Stimulated activated CD8-positive, alpha-beta memory T cell treated with anti-CD3 and anti-CD28 coated beads, Interleukin-15, amount 100 ng/mL, for 1 hour (primary cell): ENCODE results near the gene DDAH1.
A peak's percentile ranks its signal among the peaks of the same experiment; 100 is the strongest.

Source experiments
- DNase-seq: peaks from one replicate; pipeline ENCODE4 v3.0.0-alpha.2; 2020; ENCODE audit warnings: low read depth

The DDAH1 gene

GRCh38 chr1:85328713-85329397 is 136.1 kb downstream of the DDAH1 start:
- DNase-seq: no peak

- DNase-seq: no peak
Observed at GRCh38 chr1:85327759-85328158, 137.2 kb downstream of the DDAH1 start.

DNA sequence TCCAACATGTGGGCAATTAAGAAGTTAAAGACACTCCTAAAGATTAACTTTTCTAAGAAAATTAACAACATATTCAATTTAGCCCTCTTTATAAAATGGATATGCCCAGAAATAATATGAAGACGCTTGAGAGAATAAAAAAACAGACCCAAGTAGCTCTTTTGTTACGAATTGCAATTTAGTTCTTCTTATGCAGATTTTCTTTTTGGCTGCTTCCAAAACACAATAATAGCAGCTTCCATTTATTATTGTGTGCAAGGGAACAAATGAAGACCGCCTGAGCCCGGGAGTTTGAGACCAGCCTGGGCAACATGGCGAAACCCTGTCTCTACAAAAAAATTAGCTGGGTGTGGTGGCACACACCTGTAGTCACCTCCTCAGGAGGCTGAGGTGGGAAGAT is 138.1 kb downstream of the DDAH1 start:
- DNase-seq: no peak

GRCh38 chr1:85326336-85326735 is 138.6 kb downstream of the DDAH1 start:
- no peak for DNase-seq

- DNase-seq: no peak
Observed at GRCh38 chr1:85325920-85326319, 139.0 kb downstream of the DDAH1 start.

- no peak for DNase-seq
Observed at GRCh38 chr1:85323770-85324169, 141.2 kb downstream of the DDAH1 start.

DNA sequence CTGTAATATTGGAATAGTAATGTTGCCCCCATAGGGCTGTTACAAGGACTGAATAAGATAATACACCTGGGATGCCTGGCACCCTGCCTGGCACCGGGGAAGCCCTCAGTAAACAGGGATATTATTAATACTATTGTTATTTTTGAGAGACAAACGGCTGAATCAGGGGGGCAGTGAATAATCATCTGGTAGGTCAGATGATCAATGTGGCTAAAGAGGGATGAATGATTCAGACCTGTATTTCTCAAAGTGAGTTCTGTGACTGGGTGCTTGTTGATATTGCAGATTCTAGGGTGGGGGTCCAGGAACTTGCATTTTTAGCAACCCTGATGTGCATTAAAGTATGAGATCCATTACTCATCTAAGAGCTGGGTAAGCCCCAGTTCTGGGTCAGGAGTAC is 142.3 kb downstream of the DDAH1 start:
- no peak for DNase-seq

DNA sequence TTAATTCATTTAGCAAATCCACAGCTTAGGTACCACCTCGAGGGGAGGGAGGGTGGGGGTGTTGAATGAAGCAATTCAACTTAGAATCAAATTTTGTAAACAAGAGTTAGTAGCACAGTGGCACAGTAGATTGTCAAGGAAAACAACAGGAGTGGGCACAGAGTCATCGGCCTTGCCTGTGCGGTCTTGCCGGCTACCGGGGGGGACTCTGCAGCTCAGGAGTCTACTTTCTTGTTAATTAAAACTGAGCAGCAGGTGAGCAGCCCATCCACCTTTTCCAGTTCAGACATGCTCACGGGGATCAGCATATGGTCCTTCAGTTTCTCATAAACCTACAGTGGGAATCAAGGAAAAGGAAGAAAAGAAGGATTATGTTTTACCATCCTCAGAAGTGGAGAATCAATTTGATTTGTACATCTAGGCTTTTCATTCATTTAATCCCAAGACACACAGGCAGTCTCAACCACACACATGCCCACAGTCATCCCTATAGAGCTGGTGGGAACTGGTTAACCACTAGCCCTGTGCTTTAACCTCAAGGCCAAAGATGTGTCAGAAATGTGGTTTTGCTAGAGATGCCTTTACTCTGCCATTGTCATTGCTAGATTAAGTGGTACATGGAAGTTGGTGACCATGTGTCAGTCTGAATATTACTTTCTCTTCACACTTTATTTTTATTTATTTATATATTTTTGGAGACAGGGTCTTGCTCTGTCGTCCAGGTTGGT is 143.6 kb downstream of the DDAH1 start:
- DNase-seq: no peak

- no peak for DNase-seq
Observed at GRCh38 chr1:85320371-85321131, 144.4 kb downstream of the DDAH1 start.

DNA sequence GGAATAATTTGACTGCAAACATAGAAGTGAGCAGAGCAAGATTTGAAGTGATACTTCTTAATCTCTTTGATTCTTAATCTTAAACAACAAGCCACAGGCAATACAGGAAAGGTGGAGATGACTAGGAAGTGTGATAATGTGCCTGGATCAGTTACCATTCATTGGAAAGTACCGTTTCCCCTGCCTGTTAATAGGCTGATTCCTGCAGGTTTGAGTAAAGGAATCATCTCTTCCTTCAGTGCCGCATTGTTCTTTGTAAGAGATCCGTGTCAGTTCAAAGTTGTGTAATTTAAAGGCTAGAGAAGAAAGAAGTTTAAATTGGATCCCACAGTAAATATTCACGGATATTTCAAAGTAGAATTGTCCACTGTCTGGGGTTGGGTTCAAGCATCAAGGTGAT is 145.0 kb downstream of the DDAH1 start:
- no peak for DNase-seq

GRCh38 chr1:85319491-85319890 is 145.5 kb downstream of the DDAH1 start:
- DNase-seq: no peak

DNA sequence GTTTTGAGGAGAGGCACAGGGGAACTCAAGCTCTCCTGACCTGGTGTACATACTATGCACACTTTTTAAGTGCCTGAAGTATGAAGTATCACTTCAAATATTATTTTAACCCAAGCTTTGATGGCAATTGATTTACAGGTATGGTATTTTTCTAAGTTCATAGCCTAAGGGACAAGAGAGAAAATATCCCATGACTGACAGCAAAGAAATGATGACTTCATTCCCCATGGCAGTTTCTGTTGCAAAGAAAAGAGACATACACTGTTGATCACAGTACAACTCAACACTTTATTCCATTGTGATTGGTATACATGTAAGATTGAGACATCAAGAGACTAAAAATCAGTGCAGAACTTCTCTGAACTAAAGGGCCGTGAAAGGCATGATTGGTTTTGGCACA is 146.7 kb downstream of the DDAH1 start:
- no peak for DNase-seq

GRCh38 chr1:85317560-85317959 is 147.4 kb downstream of the DDAH1 start:
- DNase-seq: no peak

DNA sequence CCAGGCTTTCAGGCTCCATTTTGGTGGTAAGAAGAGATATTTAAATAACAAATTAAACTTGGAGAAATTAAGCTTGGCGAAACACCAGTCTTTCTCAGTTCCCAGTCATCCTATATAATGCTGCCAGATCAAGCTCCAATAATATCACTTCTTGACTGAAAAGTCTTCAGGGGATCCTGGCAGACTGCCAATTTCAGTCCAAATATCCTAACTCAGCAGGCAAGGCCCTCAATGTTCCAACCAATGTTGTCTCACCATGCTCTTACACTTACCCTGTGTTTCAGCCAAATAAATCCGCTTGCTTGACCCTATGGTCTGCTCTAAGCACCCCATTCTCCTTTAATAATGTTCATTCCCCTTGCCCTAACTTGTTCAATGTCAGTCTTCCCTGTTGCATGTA is 148.6 kb downstream of the DDAH1 start:
- DNase-seq: no peak

DNA sequence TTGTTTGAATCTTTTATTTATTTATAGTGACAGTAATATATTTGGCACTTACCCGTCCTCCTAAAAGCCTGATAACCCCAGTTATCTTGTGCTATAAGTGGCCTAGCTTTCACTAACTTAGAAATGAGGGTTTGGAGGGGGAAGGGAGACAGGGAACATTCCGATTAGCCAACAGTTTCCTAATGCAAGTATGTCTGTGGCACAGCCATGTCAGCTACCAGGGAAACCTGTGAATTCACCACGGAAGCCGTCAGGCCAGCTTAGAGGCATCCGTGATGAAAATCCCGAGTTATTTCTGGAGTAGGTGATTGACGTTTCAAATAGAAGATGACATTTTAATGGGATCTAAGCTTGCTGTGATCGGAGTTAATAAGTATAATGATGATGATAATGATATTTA is 149.2 kb downstream of the DDAH1 start:
- no peak for DNase-seq

DNA sequence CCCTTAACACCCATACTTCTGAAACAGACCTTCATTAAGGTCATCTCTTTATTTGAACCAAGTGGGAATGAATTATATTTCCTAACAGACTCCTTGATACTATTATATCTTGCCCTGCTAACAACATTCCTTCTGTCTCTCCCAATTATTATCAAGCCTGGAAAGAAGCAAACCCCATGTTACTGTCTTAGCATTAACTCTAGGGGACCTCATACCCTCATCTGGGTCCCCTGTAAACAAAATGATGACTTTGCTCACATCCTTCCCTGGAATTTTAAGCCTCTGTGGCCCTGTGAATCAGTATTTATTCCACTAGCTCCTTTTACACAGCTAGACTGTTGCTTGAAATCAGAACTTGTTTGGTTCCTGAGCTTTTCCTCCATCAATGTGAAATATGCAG is 150.2 kb downstream of the DDAH1 start:
- DNase-seq: no peak

DNA sequence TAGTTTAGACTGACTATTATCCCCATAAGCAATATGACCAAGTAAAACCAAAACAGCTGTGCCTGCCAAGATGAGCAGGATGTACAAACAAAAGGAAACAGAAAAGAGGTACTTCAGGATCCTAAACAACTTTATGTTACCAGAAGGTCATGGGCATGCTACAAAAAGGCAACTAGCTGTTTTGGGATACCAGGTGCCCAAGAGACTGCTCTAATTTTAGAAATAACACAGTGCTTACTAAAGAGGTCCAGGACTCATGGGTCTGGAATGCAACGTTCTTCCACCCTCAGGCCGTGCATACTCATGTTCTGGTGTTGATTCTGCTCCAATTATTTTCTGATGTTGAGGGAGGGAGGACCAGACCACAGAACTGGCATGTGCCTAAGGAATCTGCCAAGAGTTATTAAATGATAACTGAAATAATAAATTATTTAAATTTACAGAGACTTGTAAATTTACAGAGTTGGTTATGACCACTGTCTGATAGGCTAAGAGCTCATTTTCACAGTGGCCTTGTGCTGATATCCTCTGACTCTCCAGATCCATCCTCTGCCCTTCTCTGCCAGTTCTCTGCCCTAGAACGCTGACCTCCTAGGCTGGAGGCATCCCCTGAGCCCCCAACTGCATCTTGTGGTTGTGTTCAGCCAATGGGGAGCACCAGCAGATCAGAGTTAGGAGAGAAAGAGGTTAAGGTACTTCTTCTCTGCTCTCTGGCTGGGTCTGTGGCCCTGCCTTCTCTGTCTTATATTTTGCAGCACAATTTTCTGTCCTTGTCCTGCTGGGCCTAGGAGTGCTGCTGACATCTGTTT is 150.9 kb downstream of the DDAH1 start:
- DNase-seq: no peak

GRCh38 chr1:85311818-85312217 is 153.1 kb downstream of the DDAH1 start:
- no peak for DNase-seq

GRCh38 chr1:85308833-85309350 is 156.1 kb downstream of the DDAH1 start:
- no peak for DNase-seq

DNA sequence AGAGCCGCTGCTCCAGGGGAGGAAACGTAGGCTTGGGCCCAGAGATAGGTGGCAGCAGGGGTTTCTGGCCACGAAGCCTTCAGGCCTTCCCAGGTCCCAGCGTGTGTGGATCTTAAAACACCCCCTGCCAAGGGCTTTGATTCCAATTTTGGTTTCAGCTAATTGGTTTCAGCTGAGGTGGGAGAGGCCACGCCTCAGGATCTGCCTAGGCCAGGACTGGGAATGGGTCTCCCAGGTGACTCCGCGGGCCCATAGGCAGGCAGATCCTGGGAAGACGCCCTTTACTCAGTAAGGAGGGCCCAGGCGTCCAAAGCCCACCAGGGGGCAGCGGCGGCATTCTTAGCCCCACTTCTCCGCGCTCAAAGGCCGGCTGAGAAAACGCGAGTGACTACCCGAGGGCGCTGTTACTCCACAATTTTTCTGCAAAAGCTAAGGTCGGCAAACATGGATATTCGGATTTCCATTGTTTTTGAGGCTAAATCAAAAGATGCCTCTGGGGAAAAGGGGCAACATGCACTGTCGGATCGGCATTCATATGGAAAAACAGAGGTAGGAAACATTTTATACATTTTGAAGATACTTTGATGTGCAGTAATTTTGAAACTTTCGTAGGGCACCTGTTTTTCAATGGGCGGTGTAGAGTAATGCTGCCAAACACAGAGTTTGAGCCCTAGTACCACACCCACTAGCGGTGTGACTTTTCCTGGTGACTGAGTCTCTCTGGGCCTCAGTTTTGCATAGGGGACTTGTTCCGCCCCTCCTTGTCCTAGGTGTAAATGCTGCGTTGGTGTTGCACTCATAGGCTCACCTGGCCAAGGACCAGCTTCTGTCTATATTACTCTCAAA is 156.7 kb downstream of the DDAH1 start:
- peak; percentile 41 for DNase-seq

DNA sequence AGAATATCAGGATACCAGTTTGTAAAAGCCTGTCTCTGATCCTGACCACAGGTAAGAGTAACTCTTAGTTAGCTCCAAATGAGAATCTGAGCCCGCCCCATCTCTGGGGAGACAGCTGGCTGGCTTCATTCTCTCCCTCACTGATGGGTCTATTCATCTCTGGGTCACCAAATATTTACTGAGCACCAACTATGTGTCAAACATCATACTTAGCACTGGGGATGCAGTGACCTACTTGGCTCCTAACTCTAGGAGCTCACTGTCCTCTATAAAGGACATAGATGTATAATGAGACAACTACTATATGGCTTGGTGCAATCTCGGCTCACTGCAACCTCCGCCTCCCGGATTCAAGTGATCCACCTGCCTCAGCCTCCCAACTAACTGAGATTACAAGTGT is 158.7 kb downstream of the DDAH1 start:
- DNase-seq: no peak
